H1 (cell line): ENCODE results near the gene MYLK. TPM values are rescaled to one million over a fixed set of nuclear protein-coding genes. Genes with fewer than 3 reads are reported as not detected.

ENCODE experiments used
- ASH2L ChIP-seq: fragments of 200-600, 300-600 bp; sonication (generic); IDR thresholded peaks from one replicate; pipeline ENCODE4 v1.7.1; 2017; ENCODE audit warnings: low read length
- CBX5 ChIP-seq: fragments of 300-800, 300-1000 bp; sonication (generic); IDR thresholded peaks from 2 replicates; pipeline ENCODE4 v1.7.1; 2016; ENCODE audit warnings: antibody characterized with exemption, low read length, low read depth
- CHD7 ChIP-seq: fragments of 300-600 bp; sonication (generic); IDR thresholded peaks from 2 replicates; pipeline ENCODE4 v1.7.1; 2012; ENCODE audit warnings: low read length, moderate library complexity, mild to moderate bottlenecking, inconsistent platforms; ENCODE audit not compliant: insufficient replicate concordance
- YY1 ChIP-seq: IDR thresholded peaks from 2 replicates; pipeline ENCODE4 v1.6.1; 2011; ENCODE audit warnings: low read depth, mild to moderate bottlenecking, low read length
- polyA plus RNA-seq, 7 experiments: library from polyadenylated mRNA; depleted of rRNA in 3 of 7; stranded (reverse) in 5 of 7; unstranded in 2 of 7; fragments of >200 nt in 5 of 7; fragments of 200-250 nt in 2 of 7; gene quantifications; 1 replicate in 5 of 7; 2 replicates in 1 of 7; 4 replicates in 1 of 7; pipeline versions ENCODE4 v1.2.1 to v1.2.3, GENCODE V29; 2011 to 2013; ENCODE audit warnings: missing spikeins in 2 of 7, mixed read lengths in 2 of 7
- total RNA-seq: library from RNA; stranded (reverse); fragmentation: NEBNext Ultra II Directional; extraction: Animal tissue kit (Norgen Biotek cat#: 25700); gene quantifications from 2 replicates; pipeline ENCODE4 v1.2.1, GENCODE V29; 2021

MYLK gene
- total and polyA plus RNA-seq, 2 of the 8 experiments (the other 6 are each of a cell fraction or from before 2014, with no cell fraction given): 11.6 to 21.3 TPM

GRCh38 chr3:123870033-123870432, 14.1 kb downstream of the MYLK start (continued):
- TF ChIP-seq CHD7: no peak
- TF ChIP-seq ASH2L: no peak
- no peak for TF ChIP-seq YY1
- no peak for TF ChIP-seq CBX5
